Measurements from ENCODE around the gene C11orf58.

The C11orf58 gene

GRCh38 chr11:16789560-16790485, 51.4 kb downstream of the C11orf58 start:
- Histone ChIP-seq H2AFZ (ENCODE audit: low read length) (no peak overlapping the region), H3K36me3 (replicated peaks; ENCODE audit: insufficient read depth, low read length) (no peaks in the 10 kb centered on the region), H3K9ac (ENCODE audit: low read length) (no peak overlapping the region), H3F3A (ENCODE audit: insufficient read depth, low read length) (no peaks in the 10 kb centered on the region), H4K20me1 (ENCODE audit: insufficient read depth, low read length) (peaks cover 4% of the 10 kb centered on the region; the same call in 1 of the 2 replicates), H3K9me2 (replicated peaks; ENCODE audit: insufficient read depth, low read length) (no peaks in the 10 kb centered on the region), H3K4me1 (ENCODE audit: low read length) (no peaks in the 10 kb centered on the region), H3K4me2 (ENCODE audit: low read depth, low read length) (no peak overlapping the region), H3K9me3 (replicated peaks; ENCODE audit: insufficient read depth, low read length) (no peaks in the 10 kb centered on the region), H3K4me3 (ENCODE audit: low read length) (no peak overlapping the region), H3K79me2 (ENCODE audit: low read length) (no peaks in the 10 kb centered on the region), H3K27ac (ENCODE audit: low read length) (no peak overlapping the region), H3K27me3 (replicated peaks; ENCODE audit: insufficient read depth, low read length) (no peaks in the 10 kb centered on the region)
- no peak for DNase-seq
- TF ChIP-seq CTCF (IDR thresholded peaks at IDR 0.05; ENCODE audit: low read length) (no peak), EZH2phosphoT487 (IDR thresholded peaks at IDR 0.05; ENCODE audit: low read length) (no peak), EZH2 (optimal IDR thresholded peaks at IDR 0.05; ENCODE audit: low read depth, low read length) (no peak)

GRCh38 chr11:16790486-16791190, 52.2 kb downstream of the C11orf58 start:
- Histone ChIP-seq H3K36me3 (replicated peaks; ENCODE audit: insufficient read depth, low read length) (no peaks in the 10 kb centered on the region), H3F3A (ENCODE audit: insufficient read depth, low read length) (no peaks in the 10 kb centered on the region), H3K4me1 (ENCODE audit: low read length) (no peaks in the 10 kb centered on the region), H4K20me1 (ENCODE audit: insufficient read depth, low read length) (peaks cover 4% of the 10 kb centered on the region; the same call in 1 of the 2 replicates), H3K9ac (ENCODE audit: low read length) (no peak overlapping the region), H3K4me2 (ENCODE audit: low read depth, low read length) (no peak overlapping the region), H3K9me2 (replicated peaks; ENCODE audit: insufficient read depth, low read length) (no peaks in the 10 kb centered on the region), H3K27me3 (replicated peaks; ENCODE audit: insufficient read depth, low read length) (no peaks in the 10 kb centered on the region), H2AFZ (ENCODE audit: low read length) (no peak overlapping the region), H3K9me3 (replicated peaks; ENCODE audit: insufficient read depth, low read length) (no peaks in the 10 kb centered on the region), H3K79me2 (ENCODE audit: low read length) (no peaks in the 10 kb centered on the region), H3K27ac (ENCODE audit: low read length) (no peak overlapping the region), H3K4me3 (ENCODE audit: low read length) (no peak overlapping the region)
- no peak for DNase-seq
- TF ChIP-seq CTCF (IDR thresholded peaks at IDR 0.05; ENCODE audit: low read length) (no peak), EZH2phosphoT487 (IDR thresholded peaks at IDR 0.05; ENCODE audit: low read length) (no peak)

GRCh38 chr11:16791191-16791961, 52.9 kb downstream of the C11orf58 start:
- Histone ChIP-seq H3K4me3 (ENCODE audit: low read length) (no peak overlapping the region), H3K4me2 (ENCODE audit: low read depth, low read length) (no peak overlapping the region), H3K27ac (ENCODE audit: low read length) (no peak overlapping the region), H3K9ac (ENCODE audit: low read length) (no peak overlapping the region), H3F3A (ENCODE audit: insufficient read depth, low read length) (no peaks in the 10 kb centered on the region), H3K27me3 (replicated peaks; ENCODE audit: insufficient read depth, low read length) (no peaks in the 10 kb centered on the region), H3K36me3 (replicated peaks; ENCODE audit: insufficient read depth, low read length) (no peaks in the 10 kb centered on the region), H3K79me2 (ENCODE audit: low read length) (no peaks in the 10 kb centered on the region), H2AFZ (ENCODE audit: low read length) (no peak overlapping the region), H4K20me1 (ENCODE audit: insufficient read depth, low read length) (peaks cover 4% of the 10 kb centered on the region; the same call in 1 of the 2 replicates), H3K9me3 (replicated peaks; ENCODE audit: insufficient read depth, low read length) (no peaks in the 10 kb centered on the region), H3K9me2 (replicated peaks; ENCODE audit: insufficient read depth, low read length) (no peaks in the 10 kb centered on the region), H3K4me1 (ENCODE audit: low read length) (no peaks in the 10 kb centered on the region)
- no peak for TF ChIP-seq CTCF (IDR thresholded peaks at IDR 0.05; ENCODE audit: low read length)
- TF ChIP-seq EZH2 (optimal IDR thresholded peaks at IDR 0.05; ENCODE audit: low read depth, low read length): no peak
- no peak for TF ChIP-seq EZH2phosphoT487 (IDR thresholded peaks at IDR 0.05; ENCODE audit: low read length)
- no peak for DNase-seq
